ENCODE data around the gene IL10.

DNA sequence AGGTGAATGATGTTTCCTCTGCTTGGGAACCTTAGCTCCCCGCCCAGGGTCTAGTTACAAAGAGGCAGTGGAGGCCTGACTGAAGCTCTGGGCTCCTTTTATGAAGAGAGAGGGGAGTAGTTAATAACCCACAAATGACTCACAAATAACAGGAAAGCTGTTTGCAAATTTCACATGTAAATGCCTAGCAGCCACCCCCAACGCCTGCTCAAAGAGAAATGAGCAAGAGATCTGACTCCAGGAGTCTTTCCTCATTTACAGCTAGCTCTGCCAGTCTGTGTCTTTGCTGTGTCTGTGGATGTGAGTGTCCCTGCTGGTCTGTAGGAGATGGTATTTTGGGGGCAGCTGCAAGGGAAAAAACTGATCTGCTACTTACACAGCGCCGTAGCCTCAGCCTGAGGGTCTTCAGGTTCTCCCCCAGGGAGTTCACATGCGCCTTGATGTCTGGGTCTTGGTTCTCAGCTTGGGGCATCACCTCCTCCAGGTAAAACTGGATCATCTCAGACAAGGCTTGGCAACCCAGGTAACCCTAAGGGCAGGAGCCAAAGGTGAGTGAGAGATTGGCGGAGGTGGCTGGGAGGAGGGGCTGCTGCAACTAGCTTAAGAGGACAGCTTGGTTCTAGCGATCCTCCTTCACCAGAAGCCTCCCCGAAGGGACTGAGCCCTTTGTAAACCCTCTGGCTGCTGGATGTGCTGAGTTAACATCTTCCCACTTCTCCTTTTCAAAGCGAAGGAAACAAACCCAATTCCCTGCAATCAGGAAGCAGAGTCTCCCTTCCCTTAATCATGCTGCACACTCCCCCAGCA lies 1.6 kb downstream of the IL10 start, which contains the start of gene IL19:
- TF ChIP-seq, protein P1, sequence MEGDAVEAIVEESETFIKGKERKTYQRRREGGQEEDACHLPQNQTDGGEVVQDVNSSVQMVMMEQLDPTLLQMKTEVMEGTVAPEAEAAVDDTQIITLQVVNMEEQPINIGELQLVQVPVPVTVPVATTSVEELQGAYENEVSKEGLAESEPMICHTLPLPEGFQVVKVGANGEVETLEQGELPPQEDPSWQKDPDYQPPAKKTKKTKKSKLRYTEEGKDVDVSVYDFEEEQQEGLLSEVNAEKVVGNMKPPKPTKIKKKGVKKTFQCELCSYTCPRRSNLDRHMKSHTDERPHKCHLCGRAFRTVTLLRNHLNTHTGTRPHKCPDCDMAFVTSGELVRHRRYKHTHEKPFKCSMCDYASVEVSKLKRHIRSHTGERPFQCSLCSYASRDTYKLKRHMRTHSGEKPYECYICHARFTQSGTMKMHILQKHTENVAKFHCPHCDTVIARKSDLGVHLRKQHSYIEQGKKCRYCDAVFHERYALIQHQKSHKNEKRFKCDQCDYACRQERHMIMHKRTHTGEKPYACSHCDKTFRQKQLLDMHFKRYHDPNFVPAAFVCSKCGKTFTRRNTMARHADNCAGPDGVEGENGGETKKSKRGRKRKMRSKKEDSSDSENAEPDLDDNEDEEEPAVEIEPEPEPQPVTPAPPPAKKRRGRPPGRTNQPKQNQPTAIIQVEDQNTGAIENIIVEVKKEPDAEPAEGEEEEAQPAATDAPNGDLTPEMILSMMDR (IDR thresholded peaks at IDR 0.05): no peak
- no peak for TF ChIP-seq POLR2AphosphoS5 (IDR thresholded peaks at IDR 0.05; ENCODE audit: insufficient read depth in 1 of 2, low read depth in 1 of 2)

All from vagina (tissue), 2 donors.